GM18951 (cell line): ENCODE data around the gene FGG.

Source experiments
- POLR2A ChIP-seq: IDR thresholded peaks from 4 replicates; pipeline ENCODE4 v1.6.1; 2011; ENCODE audit warnings: mild to moderate bottlenecking; ENCODE audit not compliant: insufficient read length, insufficient read depth; ENCODE audit errors: extremely low read depth
- in situ Hi-C: fragments of 300-500 bp; cut with MboI; formaldehyde crosslinking; loops from one replicate; pipeline ENCODE4 v1.12.0; 2022; ENCODE audit warnings: low sequenced_read_pairs, mixed read lengths, inconsistent platforms; ENCODE audit not compliant: unreplicated experiment

Gene FGG

DNA sequence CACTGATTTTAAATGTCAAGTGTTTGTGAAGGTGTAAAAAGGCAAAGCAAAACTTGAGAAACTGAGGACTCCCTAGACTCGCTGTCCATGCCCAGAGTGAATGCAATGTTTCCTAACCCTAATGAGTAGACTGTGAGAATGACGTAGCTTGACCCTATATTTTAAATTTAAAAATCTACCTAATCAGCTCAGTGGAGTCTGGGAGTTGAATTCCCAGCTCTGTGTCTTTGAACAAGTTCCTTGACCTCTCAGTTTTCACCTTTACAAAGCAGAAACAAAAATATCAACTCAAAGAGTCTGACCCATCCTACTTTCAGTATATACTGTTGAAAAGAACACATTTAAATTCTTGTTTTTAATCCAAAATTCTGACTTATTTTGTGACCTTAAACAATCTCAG, 24.3 kb downstream of the FGG start:
- no peak for TF ChIP-seq POLR2A
- in situ Hi-C loops, result no loop called here

DNA sequence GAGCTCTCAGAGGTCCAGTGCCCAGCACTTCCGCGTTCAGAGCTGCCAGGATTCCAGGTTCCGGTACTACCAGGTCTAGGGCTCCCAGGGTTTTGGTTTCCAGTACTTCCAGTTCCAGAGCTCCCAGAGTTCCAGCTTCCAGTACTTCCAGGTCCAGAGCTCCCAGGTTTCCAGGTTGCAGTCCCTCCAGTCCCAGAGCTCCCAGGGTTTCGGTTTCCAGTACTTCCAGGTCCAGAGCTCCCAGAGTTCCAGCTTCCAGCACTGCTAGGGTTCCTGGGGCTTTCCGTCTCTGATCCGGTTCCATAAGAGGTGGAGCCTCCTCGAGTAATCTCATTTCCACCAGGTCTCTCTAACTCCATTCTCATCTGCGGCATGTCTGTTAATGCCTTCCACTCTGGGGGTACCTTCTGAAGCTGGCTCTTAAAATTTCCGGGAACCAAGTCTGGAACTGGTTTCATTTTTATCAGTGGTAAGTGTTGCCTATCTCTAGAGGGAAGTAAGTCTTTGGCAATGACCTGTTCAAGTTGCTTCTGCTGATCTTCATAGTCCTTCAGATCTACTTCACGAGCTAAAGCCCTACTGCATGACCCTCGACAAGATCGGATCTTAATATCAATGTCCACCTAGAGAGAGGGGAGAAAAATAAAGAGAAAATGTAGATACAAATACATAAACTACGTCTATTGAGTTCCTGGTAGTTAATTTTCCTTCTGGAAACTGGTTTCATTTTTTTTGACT, 26.0 kb downstream of the FGG start:
- in situ Hi-C loops, result no loop called here
- TF ChIP-seq POLR2A, result no peak

DNA sequence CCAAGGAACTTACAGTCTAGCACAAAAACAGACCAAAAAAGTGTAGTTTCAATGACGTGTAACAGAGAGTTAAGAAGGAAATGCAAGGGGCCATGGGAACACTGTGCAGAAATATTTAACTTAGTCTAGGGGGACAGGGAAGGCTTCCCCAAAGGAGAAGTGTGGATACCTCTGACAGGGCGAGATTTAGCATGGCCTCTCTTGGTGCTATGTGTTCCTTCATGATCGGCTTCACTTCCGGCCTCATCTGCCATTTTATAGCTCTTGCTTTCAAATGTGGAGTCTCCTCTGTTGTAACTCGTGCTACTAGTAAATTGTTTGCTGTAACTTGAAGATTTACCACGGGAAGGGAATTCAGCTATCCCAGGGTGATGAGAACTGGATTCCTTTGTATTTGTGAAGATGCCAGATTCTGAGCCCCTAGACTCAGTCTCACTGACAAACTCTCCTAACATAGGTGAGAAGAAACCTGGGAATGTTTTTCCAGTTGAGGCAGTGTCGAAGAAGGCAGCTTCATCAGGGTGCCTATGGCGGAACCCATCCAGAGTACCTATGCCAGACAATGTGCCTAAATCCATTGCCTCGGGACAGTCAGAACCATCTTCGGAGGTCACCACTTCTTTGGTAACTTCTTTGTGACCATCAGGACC, 27.0 kb downstream of the FGG start:
- in situ Hi-C loops, result no loop called here
- TF ChIP-seq POLR2A, result no peak

DNA sequence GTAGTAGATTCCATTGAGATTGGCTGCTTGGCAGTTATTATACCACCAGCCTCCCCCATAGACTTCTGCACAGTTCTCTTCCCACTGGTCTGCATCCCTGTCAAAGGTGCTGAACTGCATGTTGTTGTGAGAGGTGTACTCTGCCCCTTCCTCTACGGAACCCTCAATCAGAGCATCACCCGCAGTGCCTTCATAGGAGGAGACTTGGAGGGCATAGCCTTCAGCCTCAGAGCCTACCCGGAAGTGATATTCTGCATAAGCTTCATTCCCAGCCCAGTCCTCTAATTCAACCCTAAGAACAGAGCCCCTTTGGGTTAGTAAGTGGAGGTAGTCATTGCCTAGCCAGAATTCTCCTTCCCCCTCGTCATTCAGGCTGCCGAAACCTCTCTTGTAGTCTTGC, 28.2 kb downstream of the FGG start:
- in situ Hi-C loops, result no loop called here
- no peak for TF ChIP-seq POLR2A

DNA sequence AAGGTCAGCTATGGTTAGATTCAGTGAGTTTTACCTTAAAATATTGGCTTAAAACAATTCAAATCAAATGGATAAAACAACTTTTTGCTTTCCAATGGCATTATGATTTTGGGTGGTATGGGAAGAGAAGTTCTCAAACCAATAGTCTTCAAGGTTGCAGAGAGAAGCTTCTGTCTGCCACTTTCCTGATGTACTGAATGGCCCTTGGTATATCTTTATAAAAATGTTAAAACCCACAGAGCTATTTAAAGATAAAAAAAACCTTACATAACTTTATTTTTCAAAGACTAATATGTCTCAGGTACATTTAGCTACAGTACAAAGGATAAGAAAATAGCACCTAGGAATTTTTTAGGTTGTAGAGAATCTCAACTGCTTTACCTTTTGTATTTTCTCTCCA, 28.8 kb downstream of the FGG start:
- in situ Hi-C loops, result no loop called here
- TF ChIP-seq POLR2A, result no peak

DNA sequence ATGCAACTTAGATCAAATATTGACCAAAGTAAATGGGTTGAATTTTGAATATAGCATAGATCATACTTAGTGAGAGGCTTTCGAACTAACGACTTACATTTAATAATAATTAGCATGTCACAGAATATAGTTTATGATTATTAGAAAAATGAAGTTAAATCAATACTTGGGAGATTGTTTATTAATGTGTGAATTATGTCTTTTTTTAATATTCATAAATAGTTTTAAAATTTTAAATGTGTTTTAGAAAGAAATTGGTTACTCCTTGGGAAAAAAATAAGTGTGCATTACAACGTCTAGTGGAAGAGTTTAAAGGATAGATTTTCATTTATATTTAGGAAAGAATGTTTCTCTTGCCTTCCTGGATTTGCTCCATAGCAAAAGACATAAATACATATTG, 29.2 kb downstream of the FGG start:
- in situ Hi-C loops, result no loop called here
- TF ChIP-seq POLR2A, result no peak

DNA sequence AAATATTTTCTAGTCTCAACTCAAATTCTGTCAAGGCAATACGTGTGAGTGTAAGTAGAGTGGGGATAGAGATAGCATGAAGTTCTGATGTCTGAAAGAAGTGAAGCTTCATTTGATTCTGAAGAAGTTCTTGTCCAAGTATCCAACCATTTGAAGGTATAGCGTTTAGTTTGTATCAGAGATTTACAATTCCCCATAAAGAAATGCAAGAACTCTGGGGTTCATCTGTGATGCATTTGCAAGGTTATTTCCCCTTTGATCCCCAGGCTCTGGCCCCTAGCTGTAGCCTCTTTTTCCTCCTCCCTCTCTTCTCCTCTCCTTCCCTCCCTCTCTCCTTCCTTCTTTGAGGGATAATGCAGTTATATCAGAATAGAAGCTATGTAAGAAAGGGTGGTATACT, 29.7 kb downstream of the FGG start:
- no peak for TF ChIP-seq POLR2A
- in situ Hi-C loops, result no loop called here

GRCh38 chr4:154579927-154580326, 32.5 kb downstream of the FGG start:
- in situ Hi-C loops, result no loop called here
- TF ChIP-seq POLR2A, result no peak

GRCh38 chr4:154578919-154579318, 33.5 kb downstream of the FGG start:
- in situ Hi-C loops, result no loop called here
- no peak for TF ChIP-seq POLR2A

GRCh38 chr4:154577324-154577723, 35.1 kb downstream of the FGG start:
- in situ Hi-C loops, result no loop called here
- no peak for TF ChIP-seq POLR2A

DNA sequence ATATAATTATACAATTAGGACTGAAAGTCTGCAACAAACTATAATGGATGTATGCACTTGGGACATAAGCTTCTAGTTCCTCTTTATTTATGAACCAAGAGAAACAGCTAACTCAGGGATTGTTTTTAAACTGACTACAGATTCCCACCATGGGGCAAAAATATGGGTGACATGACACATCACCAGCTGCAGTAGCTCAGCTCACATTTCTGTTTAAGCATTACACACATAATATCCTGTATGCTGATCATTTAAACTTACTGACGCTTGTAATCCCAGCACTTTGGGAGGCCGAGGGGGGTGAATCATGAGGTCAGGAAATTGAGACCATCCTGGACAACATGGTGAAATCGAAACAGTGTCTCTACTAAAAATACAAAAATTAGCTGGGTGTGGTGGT, 38.1 kb downstream of the FGG start:
- in situ Hi-C loops, result no loop called here
- no peak for TF ChIP-seq POLR2A

- no peak for TF ChIP-seq POLR2A
- in situ Hi-C loops, result no loop called here
These were observed 39.1 kb downstream of the FGG start for GRCh38 chr4:154573190-154573870.

GRCh38 chr4:154569584-154569983, 42.9 kb downstream of the FGG start:
- TF ChIP-seq POLR2A, result no peak
- in situ Hi-C loops, result no loop called here

DNA sequence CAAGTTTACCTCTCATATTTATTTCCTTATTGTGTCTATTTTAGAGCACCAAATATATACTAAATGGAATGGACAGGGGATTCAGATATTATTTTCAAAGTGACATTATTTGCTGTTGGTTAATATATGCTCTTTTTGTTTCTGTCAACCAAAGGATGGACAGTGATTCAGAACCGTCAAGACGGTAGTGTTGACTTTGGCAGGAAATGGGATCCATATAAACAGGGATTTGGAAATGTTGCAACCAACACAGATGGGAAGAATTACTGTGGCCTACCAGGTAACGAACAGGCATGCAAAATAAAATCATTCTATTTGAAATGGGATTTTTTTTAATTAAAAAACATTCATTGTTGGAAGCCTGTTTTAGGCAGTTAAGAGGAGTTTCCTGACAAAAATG, 43.4 kb downstream of the FGG start:
- no peak for TF ChIP-seq POLR2A
- in situ Hi-C loops, result no loop called here
